ENCODE results near the gene VSIR. TPM values are rescaled to one million over a fixed set of nuclear protein-coding genes. Genes with fewer than 3 reads are reported as not detected.

Gene VSIR
- total RNA-seq, 2 experiments from 2014 or later: 86.2 to 91.4 TPM

GRCh38 chr10:71753091-71753959, 20.0 kb downstream of the VSIR start:
- Mint-ChIP-seq H3K4me3 (peak overlapping the region; percentile 38), H3K4me1 (ENCODE audit: low read depth) (peaks cover 97% of the 10 kb centered on the region), H3K27ac (peak overlapping the region; percentile 93), H3K36me3 (ENCODE audit: low read depth) (peaks cover 85% of the 10 kb centered on the region), H3K27me3 (no peaks in the 10 kb centered on the region), H3K9me3 (no peaks in the 10 kb centered on the region)
- Histone ChIP-seq H3K4me1 (ENCODE audit: insufficient read depth, low read length) (peaks cover 100% of the 10 kb centered on the region), H3K27me3 (ENCODE audit: control insufficient read depth in 1 of 2, insufficient read depth in 2 of 2, low read length in 2 of 2) (no peaks in the 10 kb centered on the region), H3K36me3 (ENCODE audit: insufficient read depth, low read length) (peaks cover 70% of the 10 kb centered on the region), H3K9me3 (ENCODE audit: control insufficient read depth in 1 of 2, insufficient read depth in 1 of 2, low read length in 2 of 2) (no peaks in the 10 kb centered on the region), H3K27ac (ENCODE audit: low read depth in 1 of 2, low read length in 2 of 2) (peak overlapping the region; percentile 86 to 87), H3K4me3 (ENCODE audit: low read length) (no peak overlapping the region)
- ATAC-seq (ENCODE audit: poor library complexity) (no peak), DNase-seq (peak in 3 of 14 experiments; percentile 45 to 71 (median 69))
- POLR2A ChIA-PET: interaction anchor here (0.9 to 19.3 kb wide), 11 partner anchors 10 to 48 kb away, joined by 3 to 416 read pairs (median 11); partner anchors contain the start of gene VSIR
- TF ChIP-seq CTCF (IDR thresholded peaks at IDR 0.05): no peak
- CTCF ChIA-PET: interaction anchor here (1.2 to 1.5 kb wide), 4 partner anchors 10 to 20 kb away, joined by 3 to 6 read pairs (median 4); no protein-coding TSS in a partner anchor
- intact Hi-C loops (cut with DNase I, micrococcal nuclease): no loop called here

DNA sequence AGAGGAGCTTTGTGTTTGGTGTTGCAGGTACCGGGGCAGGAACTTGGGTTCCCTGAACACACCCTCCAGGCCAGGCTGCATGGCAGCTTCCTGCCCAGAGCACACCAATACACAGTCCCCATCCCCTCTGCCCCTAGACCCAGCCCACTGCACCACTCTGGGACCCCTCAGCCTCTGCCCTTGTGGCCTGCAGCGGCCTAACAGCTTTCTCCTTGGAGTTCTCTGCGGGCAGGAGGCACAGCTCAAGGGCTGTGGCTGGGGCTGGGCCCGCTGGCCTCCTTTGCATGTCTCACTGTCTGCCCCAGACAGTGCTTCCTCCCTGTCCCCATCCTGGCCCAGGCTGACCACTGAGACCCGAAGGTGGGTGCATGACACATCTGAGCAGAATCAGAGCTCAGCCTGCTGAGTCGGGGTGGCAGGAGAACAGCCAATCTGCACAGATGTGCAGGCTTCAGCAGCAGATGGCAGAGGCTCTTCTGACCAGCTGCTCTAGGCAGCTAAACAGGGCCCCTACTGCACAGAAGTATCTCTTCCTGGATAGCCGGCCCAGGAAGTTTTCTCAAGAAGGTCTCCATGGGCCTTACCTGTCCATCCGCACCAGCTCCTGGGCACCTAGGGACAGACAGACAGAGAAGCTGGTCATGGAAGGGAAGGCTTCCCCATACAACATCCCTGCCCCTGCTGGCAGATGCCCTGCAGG, 20.8 kb downstream of the VSIR start:
- POLR2A ChIA-PET: interaction anchor here (0.8 to 19.3 kb wide), 10 partner anchors 9 to 47 kb away, joined by 3 to 416 read pairs (median 7); partner anchors contain the start of gene VSIR
- Mint-ChIP-seq H3K9me3 (no peaks in the 10 kb centered on the region), H3K27me3 (no peaks in the 10 kb centered on the region), H3K4me3 (peak overlapping the region; percentile 68), H3K27ac (peak overlapping the region; percentile 93), H3K4me1 (ENCODE audit: low read depth) (peaks cover 97% of the 10 kb centered on the region), H3K36me3 (ENCODE audit: low read depth) (peaks cover 77% of the 10 kb centered on the region)
- ATAC-seq (ENCODE audit: poor library complexity) (no peak), DNase-seq (peak in 2 of 14 experiments; percentile 42 to 57)
- CTCF ChIA-PET: interaction anchor here (0.9 to 1.5 kb wide), 5 partner anchors 11 to 21 kb away, joined by 3 to 6 read pairs (median 3); no protein-coding TSS in a partner anchor
- H3K4me3 ChIP-seq (ENCODE audit: low read length): no peak overlapping the region
- peaks cover 100% of the 10 kb centered on the region for H3K4me1 ChIP-seq (ENCODE audit: insufficient read depth, low read length)
- H3K27me3 ChIP-seq (ENCODE audit: control insufficient read depth in 1 of 2, insufficient read depth in 2 of 2, low read length in 2 of 2): no peaks in the 10 kb centered on the region
- no peaks in the 10 kb centered on the region for H3K9me3 ChIP-seq (ENCODE audit: control insufficient read depth in 1 of 2, insufficient read depth in 1 of 2, low read length in 2 of 2)
- H3K27ac ChIP-seq (ENCODE audit: low read depth in 1 of 2, low read length in 2 of 2): peak overlapping the region; percentile 69 to 86
- H3K36me3 ChIP-seq (ENCODE audit: insufficient read depth, low read length): peaks cover 62% of the 10 kb centered on the region
- TF ChIP-seq CTCF (IDR thresholded peaks at IDR 0.05): no peak
- intact Hi-C loops (cut with DNase I, micrococcal nuclease): no loop called here

DNA sequence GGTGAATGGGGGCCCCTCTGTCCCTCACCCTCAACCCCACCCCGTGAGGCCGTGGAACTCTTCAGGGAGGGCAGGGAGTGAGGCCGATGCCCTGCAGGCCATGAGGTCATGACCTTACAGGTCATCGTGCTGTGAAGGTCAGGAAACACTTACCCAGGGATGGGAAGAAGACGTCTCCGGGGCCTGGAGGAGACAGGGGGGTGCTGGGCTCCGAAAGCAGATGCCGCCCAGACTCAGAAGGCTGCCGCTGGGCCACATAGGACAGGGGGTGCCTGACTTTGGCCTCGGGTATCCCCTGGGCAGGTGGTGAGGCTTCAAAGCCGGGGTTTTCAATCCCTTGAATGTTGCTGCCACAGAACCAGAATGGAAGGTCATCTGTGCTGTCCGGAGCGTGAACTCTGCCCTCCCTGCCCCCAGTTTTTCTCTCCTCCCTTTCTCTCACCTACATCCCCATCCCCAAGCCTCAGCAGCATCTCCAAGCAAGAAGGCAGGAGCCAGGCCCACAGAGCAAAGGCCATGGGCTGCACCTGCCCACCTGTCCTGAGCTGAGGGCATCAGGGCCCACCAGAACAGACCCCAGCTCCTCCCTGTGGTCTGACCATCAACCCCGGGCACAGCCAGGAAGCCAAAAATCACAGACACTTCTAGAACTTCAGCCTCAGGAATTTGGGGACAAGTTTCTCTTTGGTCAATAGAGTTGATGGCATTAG, 21.6 kb downstream of the VSIR start:
- no peak overlapping the region for H3K4me3 ChIP-seq (ENCODE audit: low read length)
- H3K27ac Mint-ChIP-seq: peak overlapping the region; percentile 93
- TF ChIP-seq CTCF (IDR thresholded peaks at IDR 0.05): no peak
- peaks cover 100% of the 10 kb centered on the region for H3K4me1 ChIP-seq (ENCODE audit: insufficient read depth, low read length)
- ATAC-seq (ENCODE audit: poor library complexity): no peak
- H3K36me3 Mint-ChIP-seq (ENCODE audit: low read depth): peaks cover 69% of the 10 kb centered on the region
- CTCF ChIA-PET: interaction anchor here (0.9 to 1.5 kb wide), 5 partner anchors 11 to 22 kb away, joined by 3 to 6 read pairs (median 3); no protein-coding TSS in a partner anchor
- H3K9me3 ChIP-seq (ENCODE audit: control insufficient read depth in 1 of 2, insufficient read depth in 1 of 2, low read length in 2 of 2): no peaks in the 10 kb centered on the region
- no peaks in the 10 kb centered on the region for H3K27me3 ChIP-seq (ENCODE audit: control insufficient read depth in 1 of 2, insufficient read depth in 2 of 2, low read length in 2 of 2)
- POLR2A ChIA-PET: interaction anchor here (0.8 to 19.3 kb wide), 10 partner anchors 9 to 46 kb away, joined by 3 to 416 read pairs (median 7); partner anchors contain the start of gene VSIR
- H3K4me1 Mint-ChIP-seq (ENCODE audit: low read depth): peaks cover 97% of the 10 kb centered on the region
- H3K36me3 ChIP-seq (ENCODE audit: insufficient read depth, low read length): peaks cover 58% of the 10 kb centered on the region
- peak overlapping the region; percentile 69 to 86 for H3K27ac ChIP-seq (ENCODE audit: low read depth in 1 of 2, low read length in 2 of 2)
- DNase-seq: no peak
- peak overlapping the region; percentile 68 for H3K4me3 Mint-ChIP-seq
- H3K27me3 Mint-ChIP-seq: no peaks in the 10 kb centered on the region
- intact Hi-C loops (cut with DNase I, micrococcal nuclease): no loop called here
- no peaks in the 10 kb centered on the region for H3K9me3 Mint-ChIP-seq
